Type B pancreatic cell (in vitro differentiated cells): ENCODE data around the gene HCLS1. TPM values are rescaled to one million over a fixed set of nuclear protein-coding genes. Genes with fewer than 3 reads are reported as not detected.

Experiments
- DNase-seq: peaks from one replicate; pipeline ENCODE4 v3.0.0; 2021; ENCODE audit warnings: mixed read lengths; ENCODE audit not compliant: unreplicated experiment; ENCODE audit errors: extremely low spot score
- H3K27ac Mint-ChIP-seq: 2 replicates; pipeline ENCODE4 v1.8.0; 2021; ENCODE audit warnings: mild to moderate bottlenecking, mixed read lengths
- H3K27me3 Mint-ChIP-seq: 2 replicates; pipeline ENCODE4 v1.8.0; 2021; ENCODE audit warnings: mixed read lengths
- H3K36me3 Mint-ChIP-seq: 2 replicates; pipeline ENCODE4 v1.8.0; 2021; ENCODE audit warnings: mixed read lengths
- H3K4me1 Mint-ChIP-seq: one replicate; pipeline ENCODE4 v1.8.0; 2021; ENCODE audit warnings: mixed read lengths; ENCODE audit not compliant: unreplicated experiment
- H3K4me3 Mint-ChIP-seq: 2 replicates; pipeline ENCODE4 v1.8.0; 2021; ENCODE audit warnings: mild to moderate bottlenecking, mixed read lengths
- H3K9me3 Mint-ChIP-seq: 2 replicates; pipeline ENCODE4 v1.8.0; 2021; ENCODE audit warnings: mixed read lengths
- total RNA-seq: library from RNA; stranded (reverse); gene quantifications from 2 replicates; pipeline ENCODE4 v1.2.1, GENCODE V29; 2021; ENCODE audit warnings: low replicate concordance
- TF ChIP-seq, protein P1 (sequence below): fragments of 200-600 bp; sonication (generic); conservative IDR thresholded peaks from 2 replicates; pipeline ENCODE4 v1.5.0; 2021; ENCODE audit warnings: antibody characterized with exemption, mild to moderate bottlenecking

HCLS1 gene
- total RNA-seq, 1 donor from 2014 or later: 5.9 TPM

DNA sequence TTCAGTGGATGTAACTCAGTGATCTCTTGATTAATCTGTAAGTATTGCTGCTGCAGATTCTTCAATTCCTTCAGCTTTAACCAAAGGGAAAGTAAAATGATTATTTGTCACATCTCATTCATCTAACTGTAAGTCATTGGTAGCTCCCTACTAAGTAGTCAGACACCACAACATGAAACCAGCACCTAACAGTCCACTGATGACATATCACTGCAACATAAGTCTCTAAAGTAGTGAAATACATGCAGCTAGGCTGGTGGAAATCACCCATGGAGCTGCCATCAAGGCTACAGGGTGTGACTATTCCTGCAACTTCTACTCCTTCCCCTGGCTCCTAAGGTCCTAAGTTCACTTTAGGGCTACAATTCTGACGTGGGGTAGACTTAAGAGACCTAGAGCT, 21.1 kb upstream of the HCLS1 start:
- TF ChIP-seq, protein P1, sequence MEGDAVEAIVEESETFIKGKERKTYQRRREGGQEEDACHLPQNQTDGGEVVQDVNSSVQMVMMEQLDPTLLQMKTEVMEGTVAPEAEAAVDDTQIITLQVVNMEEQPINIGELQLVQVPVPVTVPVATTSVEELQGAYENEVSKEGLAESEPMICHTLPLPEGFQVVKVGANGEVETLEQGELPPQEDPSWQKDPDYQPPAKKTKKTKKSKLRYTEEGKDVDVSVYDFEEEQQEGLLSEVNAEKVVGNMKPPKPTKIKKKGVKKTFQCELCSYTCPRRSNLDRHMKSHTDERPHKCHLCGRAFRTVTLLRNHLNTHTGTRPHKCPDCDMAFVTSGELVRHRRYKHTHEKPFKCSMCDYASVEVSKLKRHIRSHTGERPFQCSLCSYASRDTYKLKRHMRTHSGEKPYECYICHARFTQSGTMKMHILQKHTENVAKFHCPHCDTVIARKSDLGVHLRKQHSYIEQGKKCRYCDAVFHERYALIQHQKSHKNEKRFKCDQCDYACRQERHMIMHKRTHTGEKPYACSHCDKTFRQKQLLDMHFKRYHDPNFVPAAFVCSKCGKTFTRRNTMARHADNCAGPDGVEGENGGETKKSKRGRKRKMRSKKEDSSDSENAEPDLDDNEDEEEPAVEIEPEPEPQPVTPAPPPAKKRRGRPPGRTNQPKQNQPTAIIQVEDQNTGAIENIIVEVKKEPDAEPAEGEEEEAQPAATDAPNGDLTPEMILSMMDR: no peak
- no peaks in the 10 kb centered on the region for H3K27me3 Mint-ChIP-seq
- peaks cover 9% of the 10 kb centered on the region for H3K9me3 Mint-ChIP-seq
- DNase-seq: no peak
- H3K36me3 Mint-ChIP-seq: peaks cover 52% of the 10 kb centered on the region
- no peak overlapping the region for H3K4me3 Mint-ChIP-seq
- H3K4me1 Mint-ChIP-seq: no peaks in the 10 kb centered on the region
- no peak overlapping the region for H3K27ac Mint-ChIP-seq

GRCh38 chr3:121677141-121677540, 16.4 kb upstream of the HCLS1 start:
- no peaks in the 10 kb centered on the region for H3K9me3 Mint-ChIP-seq
- TF ChIP-seq, protein P1: no peak

DNA sequence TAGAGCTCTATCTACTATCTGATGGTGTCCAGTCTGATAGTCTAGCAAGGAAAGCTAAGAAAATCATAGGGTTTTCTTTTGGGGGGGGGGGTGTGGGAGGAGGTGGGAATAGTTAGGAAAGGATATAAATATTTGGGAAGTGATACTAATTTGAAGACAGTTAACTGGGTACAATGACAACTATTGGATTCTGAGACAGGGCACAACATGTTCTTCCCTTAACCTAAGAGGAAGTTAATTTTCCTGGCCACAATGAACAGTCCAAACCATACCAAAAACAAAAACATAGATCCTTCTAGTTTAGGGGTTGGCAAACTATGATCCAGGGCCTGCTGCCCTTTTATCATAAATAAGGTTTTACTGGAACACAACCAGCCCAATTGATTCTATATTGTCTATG, 10.0 kb upstream of the HCLS1 start:
- TF ChIP-seq, protein P1: no peak
- no peak overlapping the region for H3K27ac Mint-ChIP-seq
- no peaks in the 10 kb centered on the region for H3K4me1 Mint-ChIP-seq
- no peak for DNase-seq
- peaks cover 42% of the 10 kb centered on the region for H3K36me3 Mint-ChIP-seq
- no peaks in the 10 kb centered on the region for H3K27me3 Mint-ChIP-seq
- no peaks in the 10 kb centered on the region for H3K9me3 Mint-ChIP-seq
- H3K4me3 Mint-ChIP-seq: no peak overlapping the region

More at GRCh38 chr3:121677141-121677540, 16.4 kb upstream of the HCLS1 start:
- no peak for DNase-seq
- peaks cover 38% of the 10 kb centered on the region for H3K36me3 Mint-ChIP-seq
- H3K4me1 Mint-ChIP-seq: no peaks in the 10 kb centered on the region
- H3K27ac Mint-ChIP-seq: no peak overlapping the region
- no peaks in the 10 kb centered on the region for H3K27me3 Mint-ChIP-seq
- H3K4me3 Mint-ChIP-seq: no peak overlapping the region

GRCh38 chr3:121667333-121667732, 6.6 kb upstream of the HCLS1 start:
- Mint-ChIP-seq H3K9me3 (no peaks in the 10 kb centered on the region), H3K36me3 (peaks cover 52% of the 10 kb centered on the region), H3K4me3 (no peak overlapping the region), H3K4me1 (no peaks in the 10 kb centered on the region), H3K27ac (no peak overlapping the region), H3K27me3 (no peaks in the 10 kb centered on the region)
- no peak for DNase-seq
- TF ChIP-seq, protein P1: no peak

GRCh38 chr3:121665488-121665887, 4.8 kb upstream of the HCLS1 start:
- TF ChIP-seq, protein P1: no peak
- Mint-ChIP-seq H3K36me3 (peaks cover 47% of the 10 kb centered on the region), H3K4me3 (no peak overlapping the region), H3K4me1 (no peaks in the 10 kb centered on the region), H3K9me3 (no peaks in the 10 kb centered on the region), H3K27me3 (no peaks in the 10 kb centered on the region), H3K27ac (no peak overlapping the region)
- DNase-seq: no peak

DNA sequence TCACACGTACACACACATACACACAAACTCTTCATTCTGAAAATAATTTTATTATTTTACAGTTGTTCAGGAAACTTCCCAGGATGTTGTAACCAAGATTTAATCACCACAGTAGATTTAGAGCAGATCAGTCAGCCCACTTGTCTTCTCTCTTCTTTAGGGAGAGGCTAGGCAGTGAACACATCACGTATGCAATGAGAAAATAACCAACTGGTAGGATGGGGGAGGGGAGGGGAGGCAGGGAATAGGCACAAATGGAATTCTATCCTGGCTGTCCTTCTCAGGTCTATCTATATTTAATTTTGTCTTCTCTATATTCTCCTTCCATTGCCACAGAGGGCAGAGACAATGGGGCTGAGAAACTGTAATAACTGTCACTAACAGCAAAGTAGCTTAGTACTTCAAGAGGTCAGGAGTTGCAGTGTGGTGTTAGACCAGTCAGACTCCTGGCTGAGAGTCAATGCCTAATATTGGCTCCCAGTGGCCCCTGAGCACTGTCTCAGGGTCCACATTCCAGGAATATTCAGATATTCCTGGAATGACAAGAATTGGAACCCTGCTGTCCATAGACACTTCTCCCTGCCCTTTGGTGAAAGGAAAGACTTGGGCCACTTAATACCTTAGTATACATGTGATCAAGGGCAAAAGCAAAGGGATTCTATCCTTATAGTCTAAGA, 2.6 kb upstream of the HCLS1 start:
- no peaks in the 10 kb centered on the region for H3K27me3 Mint-ChIP-seq
- no peaks in the 10 kb centered on the region for H3K4me1 Mint-ChIP-seq
- no peaks in the 10 kb centered on the region for H3K9me3 Mint-ChIP-seq
- H3K4me3 Mint-ChIP-seq: no peak overlapping the region
- H3K36me3 Mint-ChIP-seq: peaks cover 37% of the 10 kb centered on the region
- TF ChIP-seq, protein P1: no peak
- no peak for DNase-seq
- no peak overlapping the region for H3K27ac Mint-ChIP-seq
